ENCODE results near the gene KCTD3.

DNA sequence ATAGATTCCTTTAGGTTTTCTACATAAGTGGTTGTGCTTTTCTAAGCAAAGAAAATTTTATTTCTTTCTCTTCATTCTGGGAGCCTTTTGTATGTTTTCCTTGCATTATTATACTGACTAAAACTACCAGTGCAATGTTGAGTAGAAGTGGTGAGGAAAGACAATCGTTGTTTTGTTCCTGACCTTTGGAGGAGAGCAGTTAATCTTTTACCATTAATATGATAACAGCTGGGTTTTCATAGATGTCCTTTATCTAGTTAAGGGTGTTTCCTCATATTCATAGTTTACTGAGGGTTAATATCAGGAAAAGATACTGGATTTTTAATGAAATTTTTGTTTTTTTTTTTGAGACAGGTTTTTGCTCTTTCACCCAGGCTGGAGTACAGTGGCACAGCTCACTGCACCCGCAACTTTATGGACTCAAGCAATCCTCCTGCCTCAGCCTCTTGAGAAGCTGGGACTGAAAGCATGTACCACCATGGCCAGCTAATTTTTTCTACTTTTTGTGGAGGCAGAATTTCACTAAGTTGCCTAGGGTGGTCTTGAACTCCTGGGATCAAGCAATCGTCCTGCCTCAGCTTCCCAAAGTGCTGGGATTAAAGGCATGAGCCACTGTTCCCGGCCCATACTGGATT is 9.0 kb upstream of the KCTD3 start:
- no peak for TF ChIP-seq POLR2A (IDR thresholded peaks at IDR 0.05)
- TF ChIP-seq, protein P1, sequence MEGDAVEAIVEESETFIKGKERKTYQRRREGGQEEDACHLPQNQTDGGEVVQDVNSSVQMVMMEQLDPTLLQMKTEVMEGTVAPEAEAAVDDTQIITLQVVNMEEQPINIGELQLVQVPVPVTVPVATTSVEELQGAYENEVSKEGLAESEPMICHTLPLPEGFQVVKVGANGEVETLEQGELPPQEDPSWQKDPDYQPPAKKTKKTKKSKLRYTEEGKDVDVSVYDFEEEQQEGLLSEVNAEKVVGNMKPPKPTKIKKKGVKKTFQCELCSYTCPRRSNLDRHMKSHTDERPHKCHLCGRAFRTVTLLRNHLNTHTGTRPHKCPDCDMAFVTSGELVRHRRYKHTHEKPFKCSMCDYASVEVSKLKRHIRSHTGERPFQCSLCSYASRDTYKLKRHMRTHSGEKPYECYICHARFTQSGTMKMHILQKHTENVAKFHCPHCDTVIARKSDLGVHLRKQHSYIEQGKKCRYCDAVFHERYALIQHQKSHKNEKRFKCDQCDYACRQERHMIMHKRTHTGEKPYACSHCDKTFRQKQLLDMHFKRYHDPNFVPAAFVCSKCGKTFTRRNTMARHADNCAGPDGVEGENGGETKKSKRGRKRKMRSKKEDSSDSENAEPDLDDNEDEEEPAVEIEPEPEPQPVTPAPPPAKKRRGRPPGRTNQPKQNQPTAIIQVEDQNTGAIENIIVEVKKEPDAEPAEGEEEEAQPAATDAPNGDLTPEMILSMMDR (IDR thresholded peaks at IDR 0.05): no peak
- TF ChIP-seq EP300 (IDR thresholded peaks at IDR 0.05): no peak
